GM19239 (cell line): ENCODE measurements around the gene BACH2.
"Not testable (repeated sequence)": the region's sequence is repeated elsewhere in the genome, so short reads cannot be mapped to it uniquely, and the experiment has no call there.

Source experiments
- DNase-seq: peaks from one replicate; pipeline ENCODE4 v3.0.0; 2011; ENCODE audit warnings: low spot score; ENCODE audit not compliant: insufficient read length
- FAIRE-seq: peaks from 2 replicates; lab custom pipeline; 2011; peaks lifted over from hg19 to GRCh38; lab: Jason Lieb, UNC

Gene BACH2

DNA sequence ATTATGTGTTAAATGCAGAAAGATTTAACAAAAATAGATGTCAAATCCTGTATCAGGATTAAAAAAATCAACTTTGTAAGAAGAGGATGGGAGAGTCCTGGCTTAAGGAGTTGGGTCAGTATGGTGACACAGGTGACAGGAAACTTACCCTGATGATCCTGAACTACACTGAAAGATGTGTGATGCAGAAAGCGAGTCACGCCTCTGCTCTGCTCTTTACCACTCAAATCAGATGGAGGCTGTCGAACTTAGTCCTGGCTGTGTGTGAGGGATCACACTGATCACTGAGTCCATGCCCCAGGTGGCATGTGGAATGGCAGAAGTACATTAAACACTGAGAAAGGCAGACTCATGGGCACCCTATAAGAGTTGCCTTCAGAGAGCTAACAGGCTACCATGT lies 309.5 kb downstream of the BACH2 start:
- FAIRE-seq, result no peak
- DNase-seq, result no peak

DNA sequence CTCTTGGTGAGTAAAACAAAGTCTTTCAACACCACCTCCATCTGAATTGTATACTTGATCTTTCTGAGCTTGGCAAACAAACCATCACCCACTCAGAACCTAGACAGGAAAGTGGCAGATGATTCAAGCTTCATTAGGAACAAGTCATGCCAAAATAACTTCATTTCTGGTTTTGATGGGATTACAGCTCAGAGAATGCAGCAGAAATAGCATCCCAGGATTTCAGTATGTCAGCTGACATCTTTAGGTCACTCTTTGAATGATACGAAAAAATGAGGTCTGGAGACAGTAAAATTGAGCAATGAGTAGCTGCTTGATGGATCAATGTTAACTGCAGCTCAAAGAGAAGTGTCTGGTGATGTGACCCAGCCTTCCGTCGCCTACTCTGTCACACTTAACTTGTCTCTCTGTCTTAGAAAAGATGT lies 310.0 kb downstream of the BACH2 start:
- no peak for DNase-seq
- FAIRE-seq, result no peak

DNA sequence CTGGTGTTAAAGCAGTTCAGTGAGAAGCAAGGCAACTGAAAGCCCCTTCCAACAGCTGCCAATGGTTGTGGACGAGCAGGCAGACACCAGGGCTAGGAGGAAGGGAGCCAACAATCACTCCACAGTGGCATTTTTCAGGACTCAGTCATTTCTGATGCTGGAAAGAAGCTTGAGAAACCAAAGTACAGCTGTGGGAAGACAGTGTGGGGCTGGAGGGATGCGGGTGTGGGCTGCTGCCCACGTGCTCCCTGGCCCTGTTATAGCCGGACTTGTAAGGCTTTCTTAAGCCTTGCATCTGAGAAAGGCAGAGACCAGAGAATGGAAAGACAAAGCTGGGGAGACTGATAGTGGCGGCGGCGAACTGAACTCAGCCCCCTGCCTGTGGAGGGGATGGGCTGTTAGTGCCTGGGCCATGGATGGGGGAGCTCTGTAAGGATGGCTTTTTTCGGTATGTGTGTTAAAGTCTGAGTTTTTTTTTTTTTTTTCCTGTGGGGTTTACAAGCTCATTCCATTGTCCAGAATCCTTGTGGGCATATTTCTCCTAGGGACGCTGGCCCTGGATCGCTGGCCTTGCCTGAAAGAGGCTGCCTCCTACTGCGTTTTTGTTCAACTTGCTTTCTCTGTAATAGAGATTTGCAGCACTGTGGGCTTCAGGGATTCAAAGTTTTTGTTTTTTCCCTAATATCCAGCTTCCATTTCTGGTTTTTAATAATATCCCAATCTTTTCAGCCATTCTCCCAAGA lies 310.7 kb downstream of the BACH2 start:
- FAIRE-seq, result no peak
- no peak for DNase-seq

DNA sequence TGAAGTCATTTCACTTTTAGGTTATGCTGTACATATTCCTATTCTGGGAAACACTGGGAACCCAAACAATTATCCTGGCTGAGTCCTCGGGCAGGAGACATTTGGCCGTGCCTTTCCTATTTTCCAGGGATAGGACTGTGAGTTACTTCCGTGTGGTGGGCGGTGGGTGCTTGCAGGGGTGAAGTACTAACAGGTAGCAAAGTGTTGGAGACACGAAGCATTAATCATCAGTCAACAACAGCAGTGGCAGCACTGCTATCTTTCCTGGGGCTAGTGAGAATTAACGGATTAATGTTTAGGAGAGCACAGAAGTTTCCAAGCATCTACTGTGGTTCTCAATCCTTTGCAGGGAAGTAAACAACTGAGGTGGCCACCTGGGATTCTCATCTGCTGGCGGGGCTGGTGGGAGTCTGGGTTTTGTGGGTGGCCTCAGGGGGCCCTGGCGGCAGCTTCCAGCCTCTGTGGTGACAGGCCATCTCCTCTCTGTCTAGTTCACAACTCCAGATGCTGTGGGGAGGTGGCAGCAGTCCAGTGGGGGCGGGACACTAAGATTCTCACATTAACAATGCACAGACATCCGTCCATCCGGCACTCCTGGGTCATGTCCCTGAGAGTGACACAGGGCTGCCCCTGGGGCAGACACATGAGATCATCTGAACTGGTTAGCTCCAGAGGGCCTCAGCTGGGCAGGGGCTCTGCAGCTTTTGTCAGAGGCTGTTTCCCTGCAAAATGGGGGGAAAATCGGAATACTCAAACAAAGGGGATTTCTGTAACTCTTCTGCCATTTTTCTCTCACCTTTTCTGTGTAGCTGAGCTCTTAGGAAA lies 311.5 kb downstream of the BACH2 start:
- DNase-seq, result no peak

DNA sequence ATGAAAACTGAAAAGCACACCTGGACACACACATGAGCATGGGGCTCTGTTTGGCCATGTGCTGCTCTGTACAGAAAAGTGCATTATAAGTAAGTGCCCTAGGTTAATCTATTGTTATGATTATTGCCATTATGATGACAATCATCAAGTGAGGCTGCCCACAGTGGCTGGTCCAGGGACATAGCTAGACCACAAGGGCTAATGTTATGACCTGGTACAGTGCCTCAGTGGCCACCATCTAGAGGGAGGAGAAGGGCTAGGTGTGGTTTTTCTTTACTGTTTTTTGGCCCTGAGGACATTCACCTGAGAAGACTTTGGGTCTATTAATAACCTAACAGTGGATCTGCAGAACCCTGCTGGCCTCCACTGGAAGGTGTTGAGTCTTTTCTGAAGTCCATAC lies 316.3 kb downstream of the BACH2 start:
- no peak for FAIRE-seq
- DNase-seq, result no peak

More for the DNA sequence above, 311.5 kb downstream of the BACH2 start:
- FAIRE-seq, result no peak

DNA sequence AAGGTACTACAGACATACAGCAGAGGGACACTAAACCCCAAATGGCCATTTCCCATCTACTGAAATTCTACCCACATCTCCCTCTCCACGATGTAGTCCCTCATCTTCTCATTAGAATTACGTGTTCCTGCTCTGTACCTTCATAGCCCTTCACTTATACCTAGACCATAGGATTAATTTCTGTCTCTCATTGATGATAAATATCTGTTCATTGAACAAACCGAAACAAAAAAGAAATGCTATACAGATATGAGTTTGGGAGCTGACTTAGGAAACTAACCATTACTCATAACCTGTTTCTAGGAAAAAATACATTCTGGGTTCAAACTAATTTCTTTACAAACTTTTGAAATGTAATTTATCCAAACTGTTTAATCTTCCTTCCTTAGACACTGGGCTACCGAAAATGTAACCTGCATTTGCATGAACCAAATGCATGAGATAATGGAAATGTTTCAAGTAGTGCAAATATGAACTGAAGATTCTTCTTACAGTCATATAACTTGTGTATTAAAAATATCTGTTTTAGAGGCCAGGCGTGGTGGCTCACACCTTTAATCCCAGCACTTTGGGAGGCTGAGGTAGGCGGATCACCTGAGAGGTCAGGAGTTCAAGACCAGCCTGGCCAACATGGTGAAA lies 317.0 kb downstream of the BACH2 start:
- DNase-seq, result no peak
- no peak for FAIRE-seq

DNA sequence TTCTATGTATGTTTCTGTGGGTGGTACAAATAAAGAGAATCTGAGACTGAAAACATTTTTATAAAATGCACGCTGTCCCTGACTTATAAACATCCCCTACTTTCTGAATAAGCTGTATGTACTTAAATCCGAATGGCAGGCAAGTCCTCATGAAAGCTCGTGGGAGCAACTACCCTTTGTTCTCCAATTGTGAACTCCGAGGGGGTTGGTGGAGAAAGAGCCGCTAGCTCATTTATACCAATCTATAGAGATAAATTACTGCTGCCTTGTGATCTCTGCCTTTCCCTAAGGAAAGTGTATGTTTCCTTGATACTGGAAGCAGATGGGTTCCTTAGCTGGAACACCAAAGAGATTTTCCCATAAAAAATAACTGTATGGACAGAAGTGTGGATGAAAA lies 317.9 kb downstream of the BACH2 start:
- DNase-seq (no peak), FAIRE-seq (no peak)

DNA sequence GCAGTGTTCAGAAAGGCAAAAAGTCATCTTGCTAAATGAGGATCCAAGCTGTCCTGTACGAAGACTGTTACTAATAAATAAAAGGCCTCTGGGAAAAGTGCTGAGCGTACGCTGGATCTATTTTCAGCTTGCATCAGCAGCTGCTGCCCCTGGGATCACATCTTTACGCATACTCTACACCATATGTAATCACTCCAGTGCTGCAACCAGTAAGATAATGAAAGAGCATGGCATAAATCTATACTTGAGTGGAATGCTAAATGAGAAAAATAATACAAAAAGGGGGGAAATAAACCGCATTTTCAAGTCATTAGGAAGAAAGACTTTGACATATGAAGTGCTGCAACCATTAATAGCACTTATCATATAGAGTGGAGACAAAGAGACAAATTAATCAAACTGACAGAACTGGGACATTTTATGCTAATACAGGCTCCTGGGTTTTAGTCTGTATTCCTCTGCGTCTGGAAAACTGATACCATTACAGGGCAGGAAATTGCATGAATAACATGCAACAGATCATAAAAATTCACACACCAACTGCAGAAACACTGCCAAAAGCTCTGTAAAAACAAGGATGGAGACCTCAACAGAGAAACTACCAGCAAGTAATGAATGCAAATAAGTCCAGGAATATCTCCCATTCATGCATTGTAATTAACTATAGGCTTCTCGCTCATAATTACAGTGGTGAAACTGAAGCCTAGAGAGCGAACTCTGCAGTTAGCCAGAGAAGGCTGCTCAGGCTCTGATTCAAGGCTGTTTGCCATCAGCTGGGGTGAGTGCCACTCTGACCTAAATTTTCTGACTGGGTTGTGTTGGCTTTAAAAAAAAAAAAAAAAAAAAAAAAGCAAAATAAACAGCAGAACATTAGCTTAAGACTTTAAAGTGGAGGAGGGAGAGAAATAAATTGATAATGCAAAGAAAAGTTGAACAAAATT lies 318.6 kb downstream of the BACH2 start:
- no peak for FAIRE-seq
- DNase-seq, result no peak

DNA sequence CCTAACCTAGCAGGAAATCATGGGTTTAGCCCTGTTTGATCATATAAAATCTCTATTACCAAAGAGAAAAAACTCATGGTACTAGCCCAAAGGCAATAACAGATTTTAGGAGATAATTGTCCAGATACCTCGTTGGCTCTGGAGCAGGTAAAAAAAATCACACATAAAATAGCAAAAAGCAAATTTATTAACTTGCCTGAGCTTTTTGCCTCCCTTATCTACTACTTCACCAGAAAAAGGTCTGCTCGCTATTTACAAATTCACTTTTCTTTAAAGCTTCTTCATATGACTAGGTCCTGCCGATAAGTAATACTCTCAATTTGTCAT lies 320.0 kb downstream of the BACH2 start:
- FAIRE-seq (no peak), DNase-seq (no peak)

DNA sequence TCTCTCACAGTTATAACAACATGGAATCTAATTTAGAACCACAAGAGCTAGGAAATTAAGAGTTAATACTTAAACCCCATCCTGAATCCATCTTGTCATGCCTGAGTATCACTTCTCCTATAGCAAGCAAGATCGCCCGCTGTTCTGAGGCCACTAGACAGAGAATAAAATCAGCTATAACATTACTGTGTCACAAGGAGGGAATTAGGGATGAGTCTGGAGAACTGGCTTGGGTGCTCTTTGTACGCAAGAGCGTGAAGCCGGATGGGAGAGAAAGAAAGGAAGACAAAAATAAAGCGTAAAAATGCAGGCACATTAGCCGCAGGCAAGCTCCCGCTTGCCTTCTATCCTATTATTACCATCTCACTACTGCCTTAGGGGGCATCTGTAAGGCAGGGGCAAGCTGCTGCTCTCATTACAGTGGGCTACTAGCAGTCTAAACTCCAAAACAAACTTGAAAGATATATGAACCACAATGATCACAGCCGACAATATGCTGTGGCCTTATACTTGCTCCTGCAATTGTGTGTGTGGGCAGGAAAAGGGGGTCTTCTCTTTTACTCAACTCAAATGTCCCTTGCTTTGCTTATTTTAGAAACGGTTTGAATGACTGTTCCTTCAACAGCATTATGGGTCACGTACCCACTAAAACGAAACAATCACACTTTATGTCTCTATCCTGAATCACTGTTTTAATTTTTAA lies 320.5 kb downstream of the BACH2 start:
- DNase-seq, result no peak
- no peak for FAIRE-seq

DNA sequence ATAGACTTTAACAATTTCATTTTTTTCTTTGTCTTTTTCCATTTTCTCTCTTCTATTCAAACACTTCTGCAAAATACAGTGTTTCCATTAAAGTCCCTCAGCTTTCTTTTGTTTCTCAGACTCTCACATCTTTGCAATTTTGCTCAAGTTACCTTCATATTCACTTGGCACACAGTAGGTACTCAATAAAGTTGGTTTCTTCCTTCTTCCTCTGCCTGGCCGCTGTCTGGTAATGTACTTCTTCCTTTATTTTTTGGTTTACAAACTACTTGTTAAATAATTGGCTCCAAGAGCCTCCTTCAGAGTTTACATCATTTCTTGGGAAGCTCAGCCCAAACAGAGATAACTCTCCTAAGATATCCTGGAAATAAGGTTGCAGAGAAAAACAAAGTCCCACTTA lies 321.3 kb downstream of the BACH2 start:
- no peak for FAIRE-seq
- no peak for DNase-seq

DNA sequence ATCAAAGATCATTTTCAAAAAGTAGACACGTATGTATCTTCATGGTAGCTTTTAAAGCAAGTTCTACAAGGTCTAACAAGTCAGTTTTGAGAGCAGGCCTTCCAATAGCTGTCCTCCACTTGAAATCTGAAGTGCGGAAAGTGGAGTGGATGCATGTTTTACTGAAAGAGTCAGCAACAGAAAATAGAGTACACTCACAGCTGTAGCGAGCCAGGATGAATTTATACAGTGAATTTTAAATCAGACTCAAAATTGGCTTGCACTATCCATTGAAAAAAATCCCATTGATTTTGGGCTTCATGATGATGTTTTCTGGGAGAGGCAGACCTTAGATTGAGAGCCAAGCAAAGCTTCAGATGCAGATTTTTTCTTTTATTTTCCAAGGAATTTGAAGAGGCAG lies 321.8 kb downstream of the BACH2 start:
- no peak for DNase-seq
- no peak for FAIRE-seq

DNA sequence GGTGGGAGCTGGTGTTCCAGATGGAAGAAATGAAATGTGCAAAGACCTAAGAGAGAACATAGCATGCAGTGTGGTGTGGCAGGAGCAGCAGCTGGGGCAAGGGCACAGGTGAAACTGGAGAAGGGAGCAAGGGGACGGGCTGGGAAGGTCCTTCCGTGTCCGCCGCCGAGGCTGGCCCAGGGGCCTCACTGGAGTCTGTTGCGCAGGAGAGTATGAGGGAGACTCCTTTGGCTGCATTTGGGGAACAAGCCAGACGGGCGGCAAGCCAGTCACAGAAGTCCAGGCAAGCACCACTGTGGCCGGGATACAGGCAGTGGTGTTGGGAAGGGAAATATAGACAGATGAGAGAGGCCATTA lies 324.6 kb downstream of the BACH2 start:
- DNase-seq (no peak), FAIRE-seq (no peak)

DNA sequence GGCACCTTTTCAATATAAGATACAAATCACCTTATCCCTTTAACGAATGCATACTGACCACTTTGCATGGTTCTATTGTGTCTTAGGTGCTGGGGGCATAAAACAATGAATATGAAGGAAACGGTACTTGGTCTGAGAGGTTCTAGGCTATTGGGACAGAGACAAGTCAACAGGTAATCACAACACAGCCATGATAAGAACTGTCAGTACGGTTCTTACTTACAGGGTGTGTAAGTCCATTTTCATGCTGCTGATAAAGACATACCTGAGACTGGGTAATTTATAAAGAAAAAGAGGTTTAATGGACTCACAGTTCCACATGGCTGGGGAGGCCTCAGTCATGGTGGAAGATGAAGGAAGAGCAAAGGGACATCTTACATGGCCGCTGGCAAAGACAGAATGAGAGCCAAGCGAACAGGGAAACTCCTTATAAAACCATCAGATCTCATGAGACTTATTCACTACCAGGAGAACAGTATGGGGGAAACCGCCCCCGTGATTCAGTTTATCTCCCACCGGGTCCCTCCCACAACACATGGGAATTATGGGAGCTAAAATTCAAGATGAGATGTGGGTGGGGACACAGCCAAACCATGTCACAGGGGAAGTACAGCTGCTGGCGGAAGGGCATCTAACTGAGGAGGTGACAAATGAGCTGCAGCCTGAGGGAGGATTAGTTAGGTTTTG lies 325.2 kb downstream of the BACH2 start:
- not testable (repeated sequence) for FAIRE-seq, DNase-seq

DNA sequence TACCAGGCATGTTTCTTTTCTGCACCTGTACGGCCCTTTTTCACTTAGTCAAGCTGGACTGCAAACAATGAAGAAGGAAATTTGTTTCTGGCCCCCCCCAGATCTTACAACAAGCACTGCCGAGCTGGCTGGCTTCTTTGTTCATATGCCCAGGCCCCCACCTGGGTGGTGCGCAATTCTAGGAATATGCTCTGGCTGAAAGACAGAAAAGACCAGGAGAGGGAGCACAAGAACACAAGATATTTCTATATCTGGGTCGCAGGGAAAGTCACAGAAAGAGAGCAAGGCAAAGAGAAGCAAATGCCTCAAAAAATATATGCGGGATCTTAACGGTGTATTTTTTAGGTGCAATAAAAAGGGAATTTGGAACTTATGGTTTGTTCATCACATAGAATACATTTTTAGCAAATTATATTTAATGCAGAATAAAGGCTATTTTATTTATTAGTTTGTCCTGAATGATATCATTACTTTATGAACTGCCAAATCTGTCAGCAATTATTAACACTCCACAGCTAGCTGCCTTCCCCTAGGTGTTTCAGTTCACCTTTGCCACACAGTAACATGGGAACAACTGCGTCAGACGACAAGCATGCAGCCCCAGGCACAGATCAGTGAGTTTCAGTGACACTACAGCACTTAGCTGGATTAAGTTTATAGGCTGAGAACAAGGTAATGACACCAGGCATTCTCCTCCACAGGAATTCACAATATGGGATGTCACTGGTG lies 325.9 kb downstream of the BACH2 start:
- FAIRE-seq (no peak), DNase-seq (no peak)

DNA sequence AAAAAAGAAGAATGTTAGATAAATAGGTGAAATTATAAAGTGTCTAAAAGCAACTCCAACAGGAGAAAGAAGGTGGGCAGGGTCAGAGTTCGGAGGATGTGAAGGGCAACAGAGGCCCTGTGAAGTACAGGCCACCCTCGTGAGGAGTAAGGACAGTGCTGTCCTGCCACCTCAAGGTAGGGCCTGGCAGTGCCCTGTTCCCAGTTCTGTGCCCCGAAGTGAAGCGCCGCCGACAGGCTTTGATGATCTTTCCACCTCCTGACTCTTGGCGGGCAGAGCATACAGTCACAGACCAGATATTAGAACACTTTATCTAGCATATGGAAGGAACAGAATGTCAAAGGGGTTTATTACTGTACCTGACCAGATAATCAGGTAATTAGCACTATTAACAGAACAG lies 326.6 kb downstream of the BACH2 start:
- DNase-seq, result no peak
- no peak for FAIRE-seq

DNA sequence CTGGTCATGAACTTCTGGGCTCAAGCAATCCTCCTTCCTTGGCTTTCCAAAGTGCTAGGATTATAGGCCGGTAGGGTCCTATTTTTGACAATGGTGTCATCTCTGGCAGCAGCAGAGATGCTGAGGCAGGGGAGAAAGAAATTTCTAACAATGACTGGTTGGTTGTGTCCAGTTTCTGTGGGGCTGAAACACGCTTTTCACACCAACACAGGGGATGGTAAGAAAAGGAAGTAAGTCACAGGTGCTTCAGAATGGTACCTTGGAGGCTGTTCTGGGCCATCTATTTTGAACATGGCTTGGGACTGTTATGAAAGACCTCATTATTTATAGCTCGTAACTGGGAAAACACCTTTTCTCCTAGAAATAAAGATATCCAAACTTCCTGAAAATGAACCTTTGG lies 329.7 kb downstream of the BACH2 start:
- FAIRE-seq (no peak), DNase-seq (no peak)

DNA sequence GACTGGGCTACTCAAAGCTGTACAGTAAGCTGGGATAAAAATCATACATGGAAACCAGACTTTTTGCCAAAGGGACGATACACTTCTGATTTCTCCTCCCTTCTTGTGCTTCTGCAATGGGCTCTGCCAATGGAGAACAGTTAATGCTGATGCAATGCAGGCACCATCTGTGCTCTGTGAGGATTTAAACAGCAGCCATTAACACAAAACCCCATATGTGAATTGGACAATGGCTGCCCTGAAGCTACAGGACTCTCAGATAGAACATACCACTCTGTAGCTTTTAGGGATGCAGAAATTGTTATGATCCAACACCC lies 330.5 kb downstream of the BACH2 start:
- DNase-seq (no peak), FAIRE-seq (no peak)
